Activated T-helper 1 cell treated with anti-CD3 and anti-CD28 coated beads, Interleukin-12 subunit alpha, Interleukin-12 subunit beta, Interleukin-2, Interleukin-4 antibody, amounts not matched to agents 30 ng/mL and 10 ng/mL and 1 ng/mL, durations not matched to agents 14 hours and 24 hours and 36 hours (primary cell): ENCODE data around the gene ESPNL. TPM values are rescaled to one million over a fixed set of nuclear protein-coding genes. Genes with fewer than 3 reads are reported as not detected.

ENCODE experiments used
- DNase-seq: peaks from one replicate; pipeline ENCODE4 v3.0.0; 2021; ENCODE audit warnings: low spot score
- H3K27ac Mint-ChIP-seq: one replicate; pipeline ENCODE4 v1.8.0; 2021; ENCODE audit warnings: mild to moderate bottlenecking, mixed read lengths
- H3K27me3 Mint-ChIP-seq: one replicate; pipeline ENCODE4 v1.8.0; 2022; ENCODE audit warnings: mild to moderate bottlenecking, moderate library complexity, mixed read lengths; ENCODE audit not compliant: insufficient read depth
- H3K36me3 Mint-ChIP-seq: one replicate; pipeline ENCODE4 v1.8.0; 2021; ENCODE audit warnings: low read depth, mixed read lengths
- H3K4me1 Mint-ChIP-seq: one replicate; pipeline ENCODE4 v1.8.0; 2021; ENCODE audit warnings: low read depth, mixed read lengths
- H3K4me3 Mint-ChIP-seq: one replicate; pipeline ENCODE4 v1.8.0; 2021; ENCODE audit warnings: mild to moderate bottlenecking, moderate library complexity, mixed read lengths
- H3K9me3 Mint-ChIP-seq: one replicate; pipeline ENCODE4 v1.8.0; 2021; ENCODE audit warnings: mixed read lengths
- intact Hi-C: fragments of 100-400 bp; cut with micrococcal nuclease; formaldehyde crosslinking; loops from one replicate; pipeline ENCODE4 v1.15.1; 2024
- total RNA-seq: library from RNA; stranded (reverse); gene quantifications from 2 replicates; pipeline ENCODE4 v1.2.3, GENCODE V29; 2022

Gene ESPNL
- total RNA-seq, 1 donor from 2014 or later, result 0.05 TPM

- Mint-ChIP-seq H3K27me3 (no peaks in the 10 kb centered on the region), H3K4me3 (no peak overlapping the region), H3K36me3 (no peaks in the 10 kb centered on the region), H3K27ac (no peak overlapping the region), H3K4me1 (no peaks in the 10 kb centered on the region), H3K9me3 (no peaks in the 10 kb centered on the region)
- no peak for DNase-seq
- intact Hi-C loops, result no loop called here
Observed at GRCh38 chr2:238125127-238125885, 25.2 kb downstream of the ESPNL start.

- Mint-ChIP-seq H3K9me3 (no peaks in the 10 kb centered on the region), H3K27me3 (no peaks in the 10 kb centered on the region), H3K4me1 (no peaks in the 10 kb centered on the region), H3K27ac (no peak overlapping the region), H3K36me3 (no peaks in the 10 kb centered on the region), H3K4me3 (no peak overlapping the region)
- intact Hi-C loops, result no loop called here
- DNase-seq, result no peak
Observed at GRCh38 chr2:238126338-238126737, 26.2 kb downstream of the ESPNL start.

DNA sequence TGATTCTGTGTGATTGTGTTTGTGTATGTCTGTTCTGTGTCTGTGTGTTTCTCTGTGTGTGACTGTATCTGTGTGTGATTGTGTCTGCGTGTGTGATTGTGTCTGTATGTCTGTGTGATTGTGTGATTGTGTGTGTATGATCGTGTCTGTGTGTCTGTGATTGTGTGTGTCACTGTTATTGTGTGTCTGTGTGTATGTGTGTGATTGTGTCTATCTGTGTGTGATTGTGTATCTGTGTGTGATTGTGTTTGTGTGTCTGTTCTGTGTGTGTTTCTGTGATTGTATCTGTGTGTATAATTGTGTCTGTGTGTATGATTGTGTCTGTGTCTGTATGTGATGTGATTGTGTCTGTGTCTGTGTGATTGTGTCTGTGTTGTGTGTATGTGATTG lies 26.6 kb downstream of the ESPNL start:
- no peaks in the 10 kb centered on the region for H3K27me3 Mint-ChIP-seq
- no peak overlapping the region for H3K27ac Mint-ChIP-seq
- no peak overlapping the region for H3K4me3 Mint-ChIP-seq
- no peaks in the 10 kb centered on the region for H3K9me3 Mint-ChIP-seq
- DNase-seq, result no peak
- no peaks in the 10 kb centered on the region for H3K4me1 Mint-ChIP-seq
- intact Hi-C loops, result no loop called here
- H3K36me3 Mint-ChIP-seq, result no peaks in the 10 kb centered on the region

DNA sequence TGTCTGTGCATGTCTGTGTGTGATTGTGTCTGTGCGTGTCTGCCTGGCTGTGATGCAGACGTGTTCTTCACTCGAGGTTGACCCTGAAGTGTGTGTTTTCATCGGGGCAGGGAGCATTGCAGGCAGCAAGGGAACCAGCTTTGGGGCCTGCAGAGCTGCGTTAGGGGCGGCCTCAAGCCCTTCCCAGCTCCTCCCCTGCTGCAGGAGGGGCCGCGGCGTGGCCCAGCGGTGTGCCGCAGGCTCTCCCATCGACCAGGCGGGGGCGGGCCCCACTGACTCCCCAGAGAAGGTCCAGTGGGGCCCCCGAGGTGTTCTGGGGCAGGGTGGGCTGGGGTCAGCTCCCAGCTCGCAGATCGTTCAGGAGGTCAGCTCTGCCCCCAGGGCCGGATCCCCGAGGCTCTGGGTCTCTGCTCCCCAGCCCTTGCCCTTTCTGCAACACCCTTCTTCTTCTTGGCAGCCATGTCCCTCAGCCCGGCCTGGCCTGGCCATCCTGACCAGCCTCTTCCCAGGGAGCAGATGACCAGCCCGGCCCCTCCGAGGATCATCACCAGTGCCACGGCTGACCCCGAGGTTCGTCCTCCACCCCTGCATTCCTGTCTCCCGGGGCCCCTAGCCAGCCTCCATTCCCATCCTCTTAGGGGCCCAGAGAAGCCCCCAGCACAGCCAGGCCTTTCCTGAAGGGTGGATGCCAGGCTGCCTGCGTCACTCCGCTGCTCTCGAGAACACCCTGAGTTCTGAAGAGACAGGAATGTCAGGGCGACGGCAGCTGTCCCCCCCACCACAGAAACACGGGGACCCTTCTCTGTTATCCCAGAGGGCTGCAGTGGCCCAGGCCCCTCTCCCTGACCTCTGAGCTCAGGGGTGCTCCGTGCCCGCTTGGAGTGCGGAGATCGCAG lies 27.3 kb downstream of the ESPNL start:
- H3K36me3 Mint-ChIP-seq, result no peaks in the 10 kb centered on the region
- intact Hi-C loops, result no loop called here
- DNase-seq, result no peak
- H3K9me3 Mint-ChIP-seq, result no peaks in the 10 kb centered on the region
- H3K4me3 Mint-ChIP-seq, result no peak overlapping the region
- no peaks in the 10 kb centered on the region for H3K4me1 Mint-ChIP-seq
- H3K27ac Mint-ChIP-seq, result no peak overlapping the region
- no peaks in the 10 kb centered on the region for H3K27me3 Mint-ChIP-seq

DNA sequence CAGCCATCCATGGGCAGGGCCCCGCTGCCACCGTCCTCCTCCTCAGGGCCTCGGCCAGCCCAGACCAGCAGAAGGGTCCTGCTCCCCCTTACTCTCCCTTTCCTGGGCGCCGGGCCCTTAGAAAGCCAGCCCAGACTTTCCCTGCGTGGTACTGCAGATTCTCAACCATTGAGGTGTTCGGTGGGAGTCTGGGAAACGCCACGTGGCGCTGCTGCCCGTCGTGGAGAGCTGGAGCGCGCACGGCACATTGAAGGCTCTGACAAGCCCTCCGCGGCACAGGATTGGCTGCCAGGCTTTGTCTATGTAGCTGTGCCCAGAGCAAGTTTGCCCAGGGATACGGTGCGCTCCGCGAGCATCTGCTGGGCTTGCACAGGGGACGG lies 27.9 kb downstream of the ESPNL start:
- no peak overlapping the region for H3K4me3 Mint-ChIP-seq
- no peak overlapping the region for H3K27ac Mint-ChIP-seq
- DNase-seq, result no peak
- no peaks in the 10 kb centered on the region for H3K36me3 Mint-ChIP-seq
- H3K4me1 Mint-ChIP-seq, result no peaks in the 10 kb centered on the region
- intact Hi-C loops, result no loop called here
- no peaks in the 10 kb centered on the region for H3K27me3 Mint-ChIP-seq
- no peaks in the 10 kb centered on the region for H3K9me3 Mint-ChIP-seq

DNA sequence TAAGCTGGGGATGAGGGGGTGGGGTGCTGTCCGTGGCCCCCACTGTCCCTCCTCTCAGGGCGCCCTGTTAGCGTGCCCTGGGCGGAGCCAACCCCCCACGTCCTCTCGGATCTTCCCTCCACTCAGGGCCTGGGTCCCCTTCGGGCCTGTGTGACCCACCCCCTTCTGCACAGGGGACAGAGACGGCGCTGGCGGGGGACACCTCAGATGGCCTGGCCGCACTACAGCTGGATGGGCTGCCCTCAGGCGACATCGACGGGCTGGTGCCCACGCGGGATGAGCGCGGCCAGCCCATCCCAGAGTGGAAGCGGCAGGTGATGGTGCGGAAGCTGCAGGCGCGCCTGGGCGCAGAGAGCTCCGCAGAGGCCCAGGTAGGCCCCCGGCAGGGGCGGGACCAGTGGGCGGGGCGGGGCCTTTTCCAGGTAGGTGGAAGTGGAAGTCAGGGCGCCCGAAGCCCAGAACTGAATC lies 28.4 kb downstream of the ESPNL start:
- Mint-ChIP-seq H3K4me1 (no peaks in the 10 kb centered on the region), H3K9me3 (no peaks in the 10 kb centered on the region), H3K4me3 (no peak overlapping the region), H3K27ac (no peak overlapping the region), H3K27me3 (no peaks in the 10 kb centered on the region), H3K36me3 (no peaks in the 10 kb centered on the region)
- intact Hi-C loops, result no loop called here
- no peak for DNase-seq

DNA sequence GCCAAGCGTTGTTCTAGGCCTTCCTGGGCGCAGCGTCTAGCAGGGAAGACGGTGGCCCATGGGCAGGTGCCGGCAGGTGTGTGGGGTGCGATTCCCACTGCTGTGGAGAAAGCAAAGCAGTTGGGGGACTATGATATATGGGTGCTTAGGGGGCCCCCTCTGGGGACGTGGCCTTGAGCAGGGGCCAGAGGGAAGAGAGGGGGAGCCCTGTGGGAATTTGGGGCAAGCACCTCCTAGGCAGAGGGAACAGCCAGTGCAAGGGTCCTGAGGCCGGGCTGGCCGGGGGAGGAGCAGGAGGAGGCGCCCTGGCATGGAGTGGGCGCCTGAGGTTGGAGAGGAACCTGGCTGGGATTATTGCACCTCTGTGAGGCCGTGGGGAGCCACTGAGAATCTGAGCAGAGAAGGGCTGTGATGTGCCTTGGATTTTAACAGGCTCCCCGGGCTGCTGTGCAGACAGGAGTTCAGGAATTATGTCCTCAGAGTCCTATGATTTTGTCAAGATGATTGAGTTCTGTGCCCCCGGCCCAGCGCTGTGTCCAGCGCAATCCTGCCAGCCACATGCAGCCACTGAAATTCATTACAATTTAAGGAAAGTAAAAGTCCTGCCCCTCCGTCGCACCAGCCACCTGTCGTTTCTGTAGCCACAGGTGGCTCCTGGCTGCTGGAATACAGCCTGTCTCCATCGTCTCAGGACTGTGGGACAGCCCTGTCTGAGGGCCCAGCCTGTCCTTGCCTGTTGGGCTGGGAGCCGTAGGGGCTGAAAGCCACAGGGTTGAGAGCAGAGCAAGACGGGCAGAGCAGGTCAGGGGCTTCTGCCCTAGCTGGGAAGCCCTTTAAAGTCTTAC lies 29.2 kb downstream of the ESPNL start:
- DNase-seq, result no peak
- H3K9me3 Mint-ChIP-seq, result no peaks in the 10 kb centered on the region
- no peaks in the 10 kb centered on the region for H3K36me3 Mint-ChIP-seq
- H3K4me1 Mint-ChIP-seq, result no peaks in the 10 kb centered on the region
- intact Hi-C loops, result no loop called here
- no peaks in the 10 kb centered on the region for H3K27me3 Mint-ChIP-seq
- H3K27ac Mint-ChIP-seq, result no peak overlapping the region
- H3K4me3 Mint-ChIP-seq, result no peak overlapping the region

DNA sequence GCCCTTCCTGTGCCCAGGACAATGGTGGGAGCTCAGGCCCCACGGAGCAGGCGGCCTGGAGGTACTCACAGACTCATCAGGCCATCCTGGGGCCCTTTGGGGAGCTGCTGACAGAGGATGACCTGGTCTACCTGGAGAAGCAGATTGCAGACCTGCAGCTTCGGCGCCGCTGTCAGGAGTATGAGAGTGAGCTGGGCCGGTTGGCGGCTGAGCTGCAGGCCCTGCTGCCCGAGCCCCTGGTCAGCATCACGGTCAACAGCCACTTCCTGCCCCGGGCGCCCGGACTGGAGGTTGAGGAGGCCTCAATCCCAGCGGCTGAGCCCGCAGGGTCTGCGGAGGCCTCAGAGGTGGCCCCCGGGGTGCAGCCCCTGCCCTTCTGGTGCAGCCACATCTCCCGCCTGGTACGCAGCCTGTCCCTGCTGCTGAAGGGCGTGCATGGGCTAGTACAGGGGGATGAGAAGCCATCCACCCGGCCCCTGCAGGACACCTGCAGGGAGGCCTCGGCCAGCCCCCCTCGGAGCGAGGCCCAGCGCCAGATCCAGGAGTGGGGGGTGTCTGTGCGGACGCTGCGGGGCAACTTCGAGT lies 30.1 kb downstream of the ESPNL start:
- Mint-ChIP-seq H3K4me3 (no peak overlapping the region), H3K27me3 (no peaks in the 10 kb centered on the region), H3K9me3 (no peaks in the 10 kb centered on the region), H3K4me1 (no peaks in the 10 kb centered on the region), H3K36me3 (no peaks in the 10 kb centered on the region), H3K27ac (no peak overlapping the region)
- intact Hi-C loops, result no loop called here
- DNase-seq, result no peak

- H3K36me3 Mint-ChIP-seq, result no peaks in the 10 kb centered on the region
- no peaks in the 10 kb centered on the region for H3K9me3 Mint-ChIP-seq
- H3K27me3 Mint-ChIP-seq, result no peaks in the 10 kb centered on the region
- no peak overlapping the region for H3K4me3 Mint-ChIP-seq
- no peak overlapping the region for H3K27ac Mint-ChIP-seq
- no peaks in the 10 kb centered on the region for H3K4me1 Mint-ChIP-seq
- DNase-seq, result no peak
- intact Hi-C loops, result no loop called here
Observed at GRCh38 chr2:238130696-238131628, 30.8 kb downstream of the ESPNL start.

GRCh38 chr2:238131761-238132462 lies 31.8 kb downstream of the ESPNL start:
- peaks cover 2% of the 10 kb centered on the region for H3K27me3 Mint-ChIP-seq
- no peak overlapping the region for H3K4me3 Mint-ChIP-seq
- H3K27ac Mint-ChIP-seq, result no peak overlapping the region
- intact Hi-C loops, result no loop called here
- H3K4me1 Mint-ChIP-seq, result no peaks in the 10 kb centered on the region
- H3K9me3 Mint-ChIP-seq, result no peaks in the 10 kb centered on the region
- no peak for DNase-seq
- H3K36me3 Mint-ChIP-seq, result no peaks in the 10 kb centered on the region
